HG03575 (cell line): ENCODE data around the gene PIK3R1.
"Not testable (repeated sequence)": the region's sequence is repeated elsewhere in the genome, so short reads cannot be mapped to it uniquely, and the experiment has no call there.

ENCODE experiments used
- ATAC-seq: cut with Tn5 transposase; IDR thresholded peaks from one replicate; pipeline ENCODE4 v1.9.1; 2021; ENCODE audit not compliant: unreplicated experiment, insufficient number of reproducible peaks, low FRiP score; ENCODE audit errors: extremely low read depth

The PIK3R1 gene

GRCh38 chr5:68223904-68224303 lies 8.3 kb downstream of the PIK3R1 start:
- no peak for ATAC-seq

GRCh38 chr5:68224509-68225187 lies 9.1 kb downstream of the PIK3R1 start:
- no peak for ATAC-seq

GRCh38 chr5:68225188-68225910 lies 9.8 kb downstream of the PIK3R1 start:
- no peak for ATAC-seq

GRCh38 chr5:68225911-68226545 lies 10.5 kb downstream of the PIK3R1 start:
- ATAC-seq = no peak

GRCh38 chr5:68226546-68227073 lies 11.1 kb downstream of the PIK3R1 start:
- ATAC-seq = no peak

GRCh38 chr5:68227532-68228160 lies 12.1 kb downstream of the PIK3R1 start:
- ATAC-seq = no peak

- ATAC-seq = no peak
These were observed 13.9 kb downstream of the PIK3R1 start for GRCh38 chr5:68229416-68229815.

- no peak for ATAC-seq
These were observed 14.7 kb downstream of the PIK3R1 start for GRCh38 chr5:68230285-68230684.

GRCh38 chr5:68231414-68232076 lies 16.0 kb downstream of the PIK3R1 start:
- ATAC-seq = no peak

GRCh38 chr5:68232277-68232676 lies 16.7 kb downstream of the PIK3R1 start:
- no peak for ATAC-seq

GRCh38 chr5:68233075-68233474 lies 17.5 kb downstream of the PIK3R1 start:
- ATAC-seq = no peak

- ATAC-seq = not testable (repeated sequence)
These were observed 19.7 kb downstream of the PIK3R1 start for GRCh38 chr5:68235229-68235628.

GRCh38 chr5:68237715-68238114 lies 22.2 kb downstream of the PIK3R1 start:
- no peak for ATAC-seq

GRCh38 chr5:68239487-68239886 lies 23.9 kb downstream of the PIK3R1 start:
- ATAC-seq = no peak

GRCh38 chr5:68240202-68240601 lies 24.6 kb downstream of the PIK3R1 start:
- ATAC-seq = peak; percentile 42

- no peak for ATAC-seq
These were observed 25.2 kb downstream of the PIK3R1 start for GRCh38 chr5:68240771-68241170.

GRCh38 chr5:68242743-68243142 lies 27.2 kb downstream of the PIK3R1 start:
- ATAC-seq = no peak

- ATAC-seq = no peak
These were observed 27.7 kb downstream of the PIK3R1 start for GRCh38 chr5:68243251-68243650.

- no peak for ATAC-seq
These were observed 28.1 kb downstream of the PIK3R1 start for GRCh38 chr5:68243681-68244080.
